T-helper 1 cell treated with Interleukin-12 subunit alpha and Interleukin-12 subunit beta and Interleukin-4 antibody, amounts not matched to agents 30 μg/mL and 1 μg/mL, for 36 hours (primary cell): ENCODE measurements around the gene MAPT.
A peak's percentile ranks its signal among the peaks of the same experiment; 100 is the strongest.

Experiments used
- H3K27ac Mint-ChIP-seq: one replicate; pipeline ENCODE4 v1.8.0; 2021; ENCODE audit warnings: mild to moderate bottlenecking, mixed read lengths
- H3K27me3 Mint-ChIP-seq: one replicate; pipeline ENCODE4 v1.8.0; 2021; ENCODE audit warnings: low read depth, mixed read lengths
- H3K36me3 Mint-ChIP-seq: one replicate; pipeline ENCODE4 v1.8.0; 2021; ENCODE audit warnings: low read depth, mixed read lengths
- H3K4me1 Mint-ChIP-seq: one replicate; pipeline ENCODE4 v1.8.0; 2021; ENCODE audit warnings: low read depth, mixed read lengths
- H3K4me3 Mint-ChIP-seq: one replicate; pipeline ENCODE4 v1.8.0; 2021; ENCODE audit warnings: mild to moderate bottlenecking, moderate library complexity, mixed read lengths
- H3K9me3 Mint-ChIP-seq: one replicate; pipeline ENCODE4 v1.8.0; 2021; ENCODE audit warnings: mixed read lengths

The MAPT gene

DNA sequence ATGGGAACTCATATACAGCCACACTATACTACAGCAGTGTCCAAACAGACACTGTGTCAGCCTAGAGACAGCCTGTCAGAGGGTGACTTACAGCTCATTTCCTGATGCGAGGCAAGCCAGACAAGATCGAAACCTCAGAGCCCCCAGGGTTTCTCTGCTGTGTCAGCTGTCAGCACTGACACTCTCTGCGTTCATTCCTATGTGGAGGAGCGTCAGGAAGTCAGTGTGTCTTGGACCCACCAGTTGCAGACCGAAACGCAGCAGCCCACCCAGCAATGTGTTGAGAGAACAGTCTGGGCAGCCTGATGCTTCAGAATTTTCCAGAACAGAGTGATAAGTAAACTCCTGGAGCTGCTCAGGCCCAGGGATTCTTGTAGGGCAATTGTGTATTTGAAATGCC, 20.6 kb upstream of the MAPT start:
- Mint-ChIP-seq H3K36me3 (no peaks in the 10 kb centered on the region), H3K4me3 (peak overlapping the region; percentile 66)

DNA sequence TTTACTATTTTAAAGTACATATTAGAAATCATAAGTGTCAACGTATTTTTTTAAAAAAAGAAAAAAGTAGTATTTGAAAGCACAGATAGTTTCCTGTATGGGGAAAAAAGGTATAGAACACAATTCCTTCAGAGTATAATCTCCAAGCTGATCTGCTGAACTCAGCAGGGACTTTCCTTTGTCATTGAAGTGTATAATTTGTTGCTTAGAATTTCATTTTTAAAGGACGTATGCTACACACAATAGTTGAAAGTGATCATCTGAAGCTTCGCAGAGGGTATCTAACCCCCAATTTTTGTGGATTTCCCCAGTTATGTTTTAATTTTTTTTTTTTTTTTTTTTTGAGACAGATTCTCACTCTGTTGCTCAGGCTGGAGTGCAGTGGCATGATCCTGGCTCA, 20.2 kb upstream of the MAPT start:
- peaks cover 14% of the 10 kb centered on the region for H3K27me3 Mint-ChIP-seq
- no peaks in the 10 kb centered on the region for H3K9me3 Mint-ChIP-seq
- no peak overlapping the region for H3K27ac Mint-ChIP-seq
- H3K4me1 Mint-ChIP-seq: peaks cover 6% of the 10 kb centered on the region
- no peaks in the 10 kb centered on the region for H3K36me3 Mint-ChIP-seq
- H3K4me3 Mint-ChIP-seq: no peak overlapping the region

More for the DNA sequence above, 20.6 kb upstream of the MAPT start:
- Mint-ChIP-seq H3K4me1 (peaks cover 6% of the 10 kb centered on the region), H3K9me3 (no peaks in the 10 kb centered on the region), H3K27me3 (peaks cover 14% of the 10 kb centered on the region), H3K27ac (peak overlapping the region; percentile 73)

DNA sequence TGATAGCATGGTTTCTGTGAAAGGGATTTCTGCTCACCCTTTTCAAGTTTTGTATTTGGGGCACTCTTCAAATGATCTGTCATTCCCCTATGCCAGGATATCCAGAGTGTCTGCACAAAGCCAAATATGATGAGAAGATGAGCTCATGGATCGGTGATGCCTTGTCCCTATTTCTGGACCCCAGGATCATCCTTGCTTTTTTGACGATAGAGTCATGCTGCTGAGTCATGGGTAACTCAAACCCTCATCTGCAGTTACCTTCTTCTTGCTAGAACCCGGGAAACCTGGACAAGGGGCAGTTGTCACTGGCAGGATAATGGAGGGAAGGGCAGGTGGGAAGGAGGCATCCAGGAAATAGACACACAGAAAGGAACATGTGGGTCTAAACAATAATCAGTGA, 17.8 kb upstream of the MAPT start:
- Mint-ChIP-seq H3K4me1 (peaks cover 6% of the 10 kb centered on the region), H3K9me3 (no peaks in the 10 kb centered on the region), H3K36me3 (no peaks in the 10 kb centered on the region), H3K4me3 (no peak overlapping the region), H3K27ac (no peak overlapping the region), H3K27me3 (peaks cover 21% of the 10 kb centered on the region)

DNA sequence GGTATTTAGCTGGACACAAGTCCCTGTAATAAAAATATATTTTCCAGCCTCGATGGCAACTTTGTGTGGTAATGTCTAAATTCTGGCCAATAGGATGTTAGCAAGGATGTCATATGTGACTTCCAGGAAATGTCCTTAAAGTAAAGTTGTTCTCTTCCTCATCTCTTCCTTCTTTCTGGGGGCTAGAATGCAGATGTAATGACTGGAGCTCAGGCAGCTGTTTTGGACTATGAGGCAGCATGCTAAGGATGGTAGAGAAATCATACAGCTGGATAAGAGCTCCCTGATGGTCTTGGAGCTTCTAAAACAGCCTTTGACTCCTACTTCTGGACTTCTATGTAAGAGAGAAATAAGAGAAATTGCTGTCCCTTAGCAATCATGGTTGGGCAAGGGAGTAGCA, 16.9 kb upstream of the MAPT start:
- Mint-ChIP-seq H3K36me3 (no peaks in the 10 kb centered on the region), H3K27ac (no peak overlapping the region), H3K27me3 (peaks cover 27% of the 10 kb centered on the region), H3K9me3 (no peaks in the 10 kb centered on the region), H3K4me1 (peaks cover 8% of the 10 kb centered on the region), H3K4me3 (no peak overlapping the region)

DNA sequence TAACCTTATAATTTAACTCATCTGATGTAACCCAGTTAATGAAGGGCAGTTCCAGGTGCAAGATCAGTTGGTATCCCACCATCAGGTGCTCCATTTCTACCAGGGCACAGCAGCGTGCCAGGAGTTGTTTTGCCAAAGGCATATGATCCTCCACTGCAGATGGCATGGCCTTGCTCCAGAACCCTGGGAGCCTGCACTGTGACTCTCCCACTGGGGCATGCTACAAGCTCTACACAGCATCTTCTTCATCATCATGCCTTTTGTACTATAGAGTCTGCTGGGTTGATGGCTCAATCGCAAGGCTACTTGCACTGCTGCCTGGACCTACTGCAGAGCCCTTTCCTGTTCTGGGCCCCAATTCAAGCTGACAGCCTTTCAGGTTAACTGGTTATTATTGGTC, 11.3 kb upstream of the MAPT start:
- Mint-ChIP-seq H3K36me3 (no peaks in the 10 kb centered on the region), H3K9me3 (peaks cover 8% of the 10 kb centered on the region), H3K4me1 (peaks cover 7% of the 10 kb centered on the region), H3K4me3 (no peak overlapping the region), H3K27me3 (peaks cover 15% of the 10 kb centered on the region), H3K27ac (no peak overlapping the region)

DNA sequence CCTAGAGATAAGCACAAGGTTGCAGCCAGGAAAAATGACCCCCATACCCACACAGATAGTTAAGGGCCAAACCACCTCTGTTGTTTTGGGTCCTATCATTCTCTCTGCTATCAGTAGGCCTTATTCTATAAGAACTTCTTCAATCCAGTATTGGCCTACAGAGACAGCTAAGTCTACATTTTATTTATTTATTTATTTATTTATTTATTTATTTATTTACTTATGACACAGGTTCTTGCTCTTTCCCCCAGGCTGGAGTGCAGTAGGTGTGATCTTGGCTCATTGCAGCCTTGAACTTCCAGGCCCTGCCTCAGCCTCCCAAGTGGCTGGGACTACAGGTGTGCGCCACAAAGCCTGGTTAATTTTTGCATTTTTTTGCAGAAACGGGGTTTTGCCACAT, 7.5 kb upstream of the MAPT start:
- peaks cover 8% of the 10 kb centered on the region for H3K9me3 Mint-ChIP-seq
- H3K27ac Mint-ChIP-seq: no peak overlapping the region
- H3K4me3 Mint-ChIP-seq: no peak overlapping the region
- H3K27me3 Mint-ChIP-seq: peaks cover 29% of the 10 kb centered on the region
- no peaks in the 10 kb centered on the region for H3K36me3 Mint-ChIP-seq
- peaks cover 7% of the 10 kb centered on the region for H3K4me1 Mint-ChIP-seq

DNA sequence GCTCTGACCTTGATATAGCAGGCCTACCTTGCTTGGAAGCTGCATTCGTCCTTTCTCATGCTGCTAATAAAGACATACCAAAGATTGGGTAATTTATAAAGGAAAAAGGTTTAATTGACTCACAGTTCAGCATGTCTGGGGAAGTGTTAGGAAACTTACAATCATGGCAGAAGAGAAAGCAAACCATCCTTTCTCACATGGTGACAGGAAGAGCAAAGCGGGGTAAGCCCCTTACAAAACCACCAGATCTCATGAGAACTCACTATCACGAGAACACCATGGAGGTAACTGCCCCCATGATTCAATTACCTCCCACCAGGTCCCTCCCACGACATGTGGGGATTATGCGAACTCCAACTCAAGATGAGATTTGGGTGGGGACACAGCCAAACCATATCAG, 6.0 kb upstream of the MAPT start:
- H3K27me3 Mint-ChIP-seq: peaks cover 34% of the 10 kb centered on the region
- H3K4me3 Mint-ChIP-seq: no peak overlapping the region
- H3K4me1 Mint-ChIP-seq: no peaks in the 10 kb centered on the region
- no peak overlapping the region for H3K27ac Mint-ChIP-seq
- peaks cover 8% of the 10 kb centered on the region for H3K9me3 Mint-ChIP-seq
- H3K36me3 Mint-ChIP-seq: no peaks in the 10 kb centered on the region

DNA sequence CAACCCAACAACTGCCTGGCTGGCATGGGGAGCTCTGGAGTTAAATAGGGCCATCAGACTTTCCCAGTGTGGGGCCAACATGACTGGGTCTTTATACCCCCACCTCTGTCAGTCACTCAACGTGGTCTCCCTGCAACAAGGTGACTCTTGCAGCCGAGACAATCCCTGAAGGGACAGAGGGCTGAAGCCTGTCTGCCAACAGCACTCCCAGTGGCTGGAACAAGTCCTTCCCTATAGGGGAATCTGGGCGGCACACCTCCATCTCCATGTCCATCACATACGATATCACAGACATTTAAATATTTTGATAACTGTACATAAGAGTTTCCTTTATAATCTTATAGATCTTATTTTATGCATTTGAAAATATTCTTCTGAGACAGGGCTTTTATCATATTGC, 4.8 kb upstream of the MAPT start:
- Mint-ChIP-seq H3K27me3 (peaks cover 41% of the 10 kb centered on the region), H3K36me3 (no peaks in the 10 kb centered on the region), H3K27ac (no peak overlapping the region), H3K9me3 (peaks cover 7% of the 10 kb centered on the region), H3K4me1 (peaks cover 5% of the 10 kb centered on the region), H3K4me3 (no peak overlapping the region)

DNA sequence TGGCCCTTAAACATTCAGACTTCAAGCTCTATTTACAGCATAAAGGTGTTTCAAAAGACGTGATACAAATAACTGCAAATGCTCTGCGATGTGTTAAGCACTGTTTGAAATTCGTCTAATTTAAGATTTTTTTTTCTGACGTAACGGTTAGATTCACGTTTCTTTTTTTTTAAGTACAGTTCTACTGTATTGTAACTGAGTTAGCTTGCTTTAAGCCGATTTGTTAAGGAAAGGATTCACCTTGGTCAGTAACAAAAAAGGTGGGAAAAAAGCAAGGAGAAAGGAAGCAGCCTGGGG, 681 bp upstream of the MAPT start:
- Mint-ChIP-seq H3K36me3 (no peaks in the 10 kb centered on the region), H3K4me3 (peak overlapping the region; percentile 81), H3K9me3 (no peaks in the 10 kb centered on the region), H3K4me1 (peaks cover 8% of the 10 kb centered on the region), H3K27me3 (peaks cover 67% of the 10 kb centered on the region), H3K27ac (no peak overlapping the region)

DNA sequence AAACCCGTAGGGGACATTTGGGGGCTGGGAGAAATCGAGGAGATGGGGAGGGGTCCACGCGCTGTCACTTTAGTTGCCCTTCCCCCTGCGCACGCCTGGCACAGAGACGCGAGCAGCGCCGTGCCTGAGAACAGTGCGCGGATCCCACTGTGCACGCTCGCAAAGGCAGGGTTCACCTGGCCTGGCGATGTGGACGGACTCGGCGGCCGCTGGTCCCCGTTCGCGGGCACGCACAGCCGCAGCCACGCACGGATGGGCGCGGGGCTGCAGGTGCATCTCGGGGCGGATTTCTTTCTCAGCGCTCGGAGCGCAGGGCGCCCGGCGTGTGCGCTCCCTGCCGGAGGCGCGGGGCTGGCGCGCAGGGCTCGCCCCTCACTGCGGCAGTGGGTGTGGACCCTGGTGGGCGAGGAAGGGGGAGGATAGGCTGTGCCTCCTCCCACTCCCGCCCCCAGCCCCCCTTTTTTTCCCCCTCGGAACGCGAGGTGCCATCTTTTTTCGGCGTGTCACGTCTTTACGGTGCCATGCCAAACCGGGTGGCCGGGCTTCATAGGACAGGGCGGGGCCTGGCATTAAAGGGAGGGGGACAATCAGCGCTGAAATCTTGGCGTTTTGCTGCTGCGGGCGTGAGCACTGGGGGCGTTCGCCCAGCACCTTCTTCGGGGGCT, 1.1 kb downstream of the MAPT start:
- Mint-ChIP-seq H3K9me3 (no peaks in the 10 kb centered on the region), H3K4me3 (peak overlapping the region; percentile 63), H3K27me3 (peaks cover 72% of the 10 kb centered on the region), H3K27ac (no peak overlapping the region), H3K36me3 (no peaks in the 10 kb centered on the region), H3K4me1 (peaks cover 8% of the 10 kb centered on the region)

DNA sequence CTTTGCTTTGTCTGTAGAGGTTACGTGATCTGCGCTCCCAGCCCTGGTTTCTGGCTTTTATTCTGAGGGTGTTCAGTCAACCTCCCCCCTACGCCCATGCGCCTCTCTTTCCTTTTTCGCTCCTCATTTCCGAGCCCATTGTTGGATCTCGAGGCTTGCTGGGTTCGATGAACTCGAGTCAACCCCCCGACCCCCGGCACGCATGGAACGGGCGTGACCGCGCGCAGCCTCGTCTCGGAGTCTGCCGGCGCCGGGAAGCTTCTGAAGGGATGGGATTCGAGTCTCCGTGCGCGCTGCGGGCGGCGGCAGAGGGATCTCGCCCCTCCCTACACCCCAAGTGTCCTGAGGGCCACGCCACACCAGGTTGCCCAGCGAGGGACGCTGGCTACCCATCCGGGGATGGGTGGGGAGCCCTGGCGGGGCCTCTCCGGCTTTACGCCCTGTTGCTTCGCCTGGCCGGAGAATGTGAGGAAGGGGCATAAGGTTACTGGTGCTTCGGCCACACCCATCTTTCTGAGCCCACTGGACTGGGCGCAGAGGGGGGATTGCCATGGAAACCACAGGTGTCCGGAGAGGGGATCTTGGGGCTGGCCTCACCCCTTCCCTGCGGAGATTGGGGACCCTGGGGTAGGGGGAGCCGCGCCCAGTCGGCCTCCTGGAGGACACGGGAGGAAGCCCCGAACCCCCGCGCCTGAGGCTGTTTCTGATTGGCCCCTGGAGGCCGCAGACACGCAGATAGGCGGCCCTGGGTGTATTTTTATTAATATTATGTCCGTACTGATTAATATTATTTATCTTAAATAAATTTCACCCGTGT, 1.8 kb downstream of the MAPT start:
- Mint-ChIP-seq H3K27ac (no peak overlapping the region), H3K36me3 (no peaks in the 10 kb centered on the region), H3K9me3 (no peaks in the 10 kb centered on the region), H3K4me1 (peaks cover 8% of the 10 kb centered on the region), H3K4me3 (peak overlapping the region; percentile 34), H3K27me3 (peaks cover 69% of the 10 kb centered on the region)

DNA sequence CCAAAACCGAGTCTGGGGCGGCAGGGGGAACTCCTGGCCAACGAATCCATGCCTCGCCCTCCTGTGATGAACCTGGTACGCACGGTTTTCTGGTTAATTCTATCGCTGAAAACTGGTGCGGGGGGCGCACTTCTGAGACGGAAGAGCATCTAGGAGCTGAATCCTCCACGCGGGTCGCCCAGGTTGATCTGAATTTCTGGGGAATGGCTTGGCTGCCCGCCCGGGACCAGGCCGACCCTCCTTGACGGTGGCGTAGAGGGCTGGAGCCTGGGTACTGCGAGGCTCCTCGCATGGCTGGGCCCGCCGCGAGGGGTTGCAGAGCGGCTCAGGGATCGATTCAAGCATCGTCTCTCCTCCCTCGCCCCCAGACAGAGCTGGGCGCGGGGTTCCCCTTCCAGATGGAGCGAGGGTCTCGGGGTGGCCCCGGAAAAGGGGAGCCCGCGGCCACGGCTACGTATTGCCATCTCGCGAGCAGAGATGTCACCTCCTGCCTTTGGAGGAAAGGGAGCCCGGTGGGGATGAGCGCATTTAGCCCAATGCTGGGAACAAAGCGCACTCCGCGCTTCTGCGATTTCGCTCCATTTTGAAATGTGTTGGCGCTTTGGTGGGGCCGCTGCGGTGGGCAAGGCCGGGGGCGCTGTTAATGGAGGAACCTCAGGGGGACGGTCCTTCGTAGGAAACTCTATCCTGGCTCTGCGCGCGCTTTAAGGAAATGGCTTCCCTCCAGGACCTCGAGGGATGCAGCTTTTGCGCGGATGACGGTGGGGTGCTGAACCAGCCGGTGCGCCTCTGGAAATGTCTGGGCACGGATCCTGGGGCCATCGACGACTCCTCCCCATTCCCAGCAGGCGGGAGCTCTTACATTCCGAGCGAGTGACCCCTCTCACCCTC, 2.7 kb downstream of the MAPT start:
- Mint-ChIP-seq H3K4me1 (peaks cover 8% of the 10 kb centered on the region), H3K4me3 (no peak overlapping the region), H3K27me3 (peaks cover 64% of the 10 kb centered on the region), H3K27ac (no peak overlapping the region), H3K36me3 (no peaks in the 10 kb centered on the region), H3K9me3 (no peaks in the 10 kb centered on the region)

DNA sequence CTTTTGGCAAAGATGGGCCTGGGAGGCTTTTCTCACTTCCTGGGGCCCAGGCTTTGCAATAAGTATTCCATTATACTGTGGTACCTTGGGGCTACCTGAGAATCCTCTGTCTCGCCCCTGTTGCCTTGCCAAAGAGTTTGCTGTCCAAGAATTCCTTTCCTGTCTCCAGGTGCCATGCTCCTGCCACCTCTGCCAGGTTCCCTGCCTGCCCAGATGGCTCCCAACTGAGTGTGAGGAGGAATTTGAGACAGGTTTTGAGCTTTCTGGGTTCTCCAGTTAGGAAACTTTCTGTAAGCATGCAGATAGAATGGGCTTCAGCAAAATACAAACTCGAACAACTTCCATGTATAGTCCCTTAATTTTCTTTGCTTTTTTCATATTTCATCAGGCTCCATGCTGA, 5.8 kb downstream of the MAPT start:
- Mint-ChIP-seq H3K4me1 (no peaks in the 10 kb centered on the region), H3K9me3 (no peaks in the 10 kb centered on the region), H3K27ac (no peak overlapping the region), H3K27me3 (peaks cover 52% of the 10 kb centered on the region), H3K4me3 (no peak overlapping the region), H3K36me3 (no peaks in the 10 kb centered on the region)

DNA sequence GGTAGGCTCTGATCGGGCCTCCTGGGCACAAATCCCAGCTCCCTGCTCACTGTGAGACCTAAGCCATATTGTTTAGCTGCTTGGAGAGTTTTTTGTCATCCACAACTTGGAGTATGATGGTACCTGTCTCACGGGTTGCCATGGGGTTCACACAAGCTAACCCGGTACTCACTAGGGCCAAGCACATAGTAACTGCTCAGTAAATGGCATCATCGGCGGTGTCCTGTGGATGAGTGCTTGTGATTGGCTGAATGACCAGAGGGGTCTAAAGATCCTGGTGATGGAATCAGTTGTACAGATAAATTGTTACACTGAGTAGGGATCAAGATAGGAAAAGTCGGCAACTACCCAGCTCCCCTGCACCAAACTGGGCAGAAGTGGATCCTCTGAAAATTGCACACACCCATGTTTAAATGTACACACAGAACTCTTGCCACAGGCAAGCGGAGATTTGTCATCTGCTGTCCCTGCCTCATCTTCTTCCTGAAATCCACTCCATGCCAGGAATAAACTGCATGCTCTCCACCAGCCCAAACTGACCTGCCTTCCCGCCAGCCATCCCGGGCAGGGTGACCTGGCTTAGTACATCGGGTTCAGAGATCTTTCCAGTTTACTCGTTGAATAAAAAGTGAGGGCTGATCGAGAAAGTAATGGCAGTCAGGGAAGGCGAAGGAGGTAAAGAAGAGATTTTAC, 6.5 kb downstream of the MAPT start:
- H3K27me3 Mint-ChIP-seq: peaks cover 47% of the 10 kb centered on the region
- H3K4me3 Mint-ChIP-seq: no peak overlapping the region
- no peaks in the 10 kb centered on the region for H3K9me3 Mint-ChIP-seq
- H3K4me1 Mint-ChIP-seq: no peaks in the 10 kb centered on the region
- H3K27ac Mint-ChIP-seq: no peak overlapping the region
- no peaks in the 10 kb centered on the region for H3K36me3 Mint-ChIP-seq
